Kidney capillary endothelial cell (primary cell): ENCODE results near the gene CYP4V2.

Experiments
- DNase-seq: peaks from one replicate; pipeline ENCODE4 v3.0.0-alpha.2; 2018; ENCODE audit warnings: low spot score

The CYP4V2 gene

DNA sequence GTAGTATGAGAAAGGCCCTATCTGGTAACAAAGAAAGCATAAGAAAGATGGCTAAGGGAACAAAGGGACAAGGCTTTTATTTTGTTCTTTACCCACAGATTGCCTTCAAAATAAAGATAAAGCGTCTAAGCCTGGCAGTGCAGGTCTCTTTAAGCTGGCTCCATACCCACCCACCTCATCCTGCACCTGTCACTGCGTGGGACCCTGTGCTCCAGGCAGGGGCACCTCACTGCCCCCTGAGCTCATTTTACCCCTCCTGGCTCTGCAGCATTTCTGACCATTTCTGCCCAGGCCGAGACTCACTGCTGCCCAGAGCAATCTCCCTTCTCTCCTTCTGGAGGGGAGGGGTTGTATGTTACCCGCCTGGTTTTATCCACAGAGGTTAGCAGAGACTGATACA, 1.7 kb upstream of the CYP4V2 start:
- DNase-seq: no peak

DNA sequence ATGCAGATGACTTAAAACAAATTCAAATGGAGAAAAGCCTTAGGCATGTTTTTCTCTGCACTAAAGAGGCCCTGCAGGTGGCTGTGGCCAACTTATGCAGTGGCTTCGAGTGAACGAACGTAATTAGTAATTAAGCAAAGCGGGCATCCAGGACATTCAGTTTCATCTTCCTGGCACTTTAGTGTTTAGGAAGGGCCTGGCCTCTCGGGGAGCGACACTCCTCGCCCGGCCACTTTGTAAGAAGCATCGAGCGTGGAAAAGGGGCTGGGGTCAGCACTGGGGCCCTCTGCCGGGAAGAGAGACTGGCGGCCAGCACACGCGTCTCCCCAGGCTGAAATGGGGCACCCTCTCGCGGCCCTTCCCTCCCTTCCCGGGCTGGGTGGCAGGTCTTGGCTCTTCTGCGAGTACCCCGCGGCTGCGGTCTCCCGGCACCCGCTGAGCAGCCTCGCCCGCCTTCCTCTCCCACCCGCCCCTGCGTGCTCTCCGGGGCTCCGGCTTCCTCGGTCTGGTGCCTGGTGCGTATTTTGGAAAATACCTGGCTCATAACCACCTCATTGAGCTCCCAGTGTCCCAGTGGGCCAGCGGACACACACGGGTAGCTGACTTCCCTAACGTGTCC, 677 bp upstream of the CYP4V2 start:
- DNase-seq: no peak

DNA sequence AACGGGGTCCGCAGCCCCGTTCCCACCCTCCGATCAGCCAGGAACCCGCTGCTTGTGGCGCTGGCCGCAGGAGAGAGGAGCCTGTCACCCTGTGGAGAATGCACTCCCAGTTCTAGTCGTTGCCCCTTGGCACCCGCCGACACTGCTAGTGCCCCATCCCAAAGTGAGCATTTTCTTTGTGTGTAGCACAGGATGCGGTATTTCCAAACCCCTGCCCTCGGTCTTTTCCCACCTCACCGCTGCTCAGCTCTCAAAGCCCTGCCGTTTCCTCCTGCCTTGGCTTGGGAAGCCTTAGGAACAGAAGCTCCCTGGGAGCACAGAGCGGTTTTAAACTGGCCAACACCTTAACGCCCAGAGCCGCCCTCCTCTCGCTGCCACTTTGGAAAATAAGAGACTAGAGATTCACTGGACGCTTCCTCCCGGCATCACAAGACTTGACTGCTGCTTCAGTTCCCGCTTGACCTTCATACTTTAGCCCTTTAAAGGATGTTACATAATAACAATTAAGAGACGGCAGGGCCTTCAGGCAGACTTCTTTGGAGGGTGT, 772 bp downstream of the CYP4V2 start:
- peak; percentile 35 for DNase-seq

DNA sequence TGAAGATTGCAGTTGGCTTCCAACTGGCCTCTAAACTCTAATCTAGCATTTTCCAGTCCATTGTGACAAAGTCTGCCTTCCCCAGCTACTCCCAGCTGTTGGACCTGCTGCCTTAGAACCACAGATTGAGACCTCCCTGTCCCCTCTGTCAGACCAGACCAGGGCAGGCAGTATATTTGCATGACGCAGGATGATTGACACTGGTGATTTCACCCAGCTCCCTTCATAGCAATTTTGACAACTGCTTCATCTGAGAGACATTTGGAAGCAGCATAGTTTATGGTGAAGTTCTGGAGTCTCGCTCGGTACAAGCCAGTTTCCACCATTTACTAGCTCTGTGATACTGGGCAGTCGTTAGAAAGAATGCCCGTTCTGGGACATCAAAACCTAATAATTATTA, 2.5 kb downstream of the CYP4V2 start:
- no peak for DNase-seq

DNA sequence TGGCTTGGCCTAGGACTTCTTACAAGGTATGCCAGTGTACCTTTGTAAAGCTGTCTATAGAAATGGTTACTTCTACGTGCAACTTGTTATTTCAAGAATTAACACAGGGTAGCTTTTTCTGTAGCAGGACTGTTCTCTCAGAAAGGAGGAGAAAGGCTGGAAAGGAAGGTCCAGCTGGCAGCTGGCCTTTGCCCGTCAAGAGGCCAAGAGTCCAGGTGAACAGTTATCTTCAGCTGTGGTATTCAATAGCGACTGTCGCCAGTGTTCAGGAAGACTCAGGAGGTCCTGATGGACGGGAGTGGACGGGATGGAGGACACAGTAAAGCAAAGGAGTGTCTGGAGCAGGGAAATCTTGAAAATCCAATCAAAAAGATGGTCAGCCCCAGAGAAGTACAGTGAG, 4.7 kb downstream of the CYP4V2 start:
- no peak for DNase-seq

DNA sequence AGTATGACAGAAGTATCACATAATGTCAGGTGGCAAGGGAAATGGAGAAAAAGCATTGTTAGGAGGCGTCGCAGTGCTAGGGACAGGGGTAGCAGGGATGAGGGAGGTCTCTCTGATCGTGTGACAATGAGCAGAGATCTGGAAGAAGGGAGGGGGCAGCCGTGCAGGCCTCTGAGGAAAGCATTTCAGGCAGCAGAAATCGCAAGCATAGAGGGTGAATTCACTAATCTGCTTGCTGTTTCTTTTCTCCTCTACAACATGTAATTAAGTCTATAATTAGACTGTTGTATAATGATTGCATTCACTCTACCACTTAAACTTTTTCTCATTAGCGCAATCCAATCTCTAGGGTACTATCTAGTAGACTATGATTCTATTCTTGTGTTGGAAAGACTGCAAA, 9.1 kb downstream of the CYP4V2 start:
- DNase-seq: no peak

DNA sequence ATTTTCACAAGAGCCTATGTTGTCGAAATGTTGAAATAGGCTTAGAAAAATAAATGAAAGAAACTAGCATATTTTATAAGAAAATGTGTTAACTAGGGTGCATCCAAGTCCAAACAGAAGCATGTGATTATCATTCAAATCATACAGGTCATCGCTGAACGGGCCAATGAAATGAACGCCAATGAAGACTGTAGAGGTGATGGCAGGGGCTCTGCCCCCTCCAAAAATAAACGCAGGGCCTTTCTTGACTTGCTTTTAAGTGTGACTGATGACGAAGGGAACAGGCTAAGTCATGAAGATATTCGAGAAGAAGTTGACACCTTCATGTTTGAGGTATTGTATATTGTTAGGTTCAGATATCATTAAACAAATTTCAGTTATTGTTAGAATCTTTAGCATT, 9.6 kb downstream of the CYP4V2 start:
- DNase-seq: no peak

DNA sequence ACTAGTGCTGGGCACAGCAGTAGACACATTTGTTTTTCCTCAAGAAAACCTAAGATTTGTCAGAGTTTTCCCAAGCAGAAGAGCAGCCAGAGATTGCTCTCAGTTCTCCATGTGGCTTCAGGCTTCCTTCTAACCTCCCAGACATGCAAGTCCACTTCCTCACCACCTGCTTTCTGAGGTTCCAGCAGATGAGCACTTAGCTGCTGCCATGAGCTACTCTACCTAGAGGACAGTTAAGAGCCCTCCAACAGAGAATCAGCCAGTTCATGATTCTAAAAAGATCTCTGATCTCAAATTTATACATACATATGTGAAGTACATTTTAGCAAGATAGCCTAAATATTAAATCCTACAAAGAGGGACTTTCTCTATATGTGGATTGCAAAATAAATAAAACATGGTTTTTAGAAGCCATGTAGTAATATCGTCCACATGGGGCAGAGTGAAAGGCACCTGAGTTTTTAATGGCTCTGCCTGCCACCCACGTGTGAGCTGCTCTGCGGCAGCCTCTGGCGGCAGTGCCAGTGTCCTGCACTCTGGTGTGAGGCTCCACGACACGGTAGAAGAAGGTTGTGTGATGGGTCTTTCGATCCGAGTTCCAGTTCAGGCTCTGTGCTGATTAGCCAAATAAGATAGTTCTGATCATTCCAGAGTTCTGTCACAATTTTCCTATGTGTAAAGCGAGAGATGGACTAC, 10.3 kb downstream of the CYP4V2 start:
- peak; percentile 21 for DNase-seq

DNA sequence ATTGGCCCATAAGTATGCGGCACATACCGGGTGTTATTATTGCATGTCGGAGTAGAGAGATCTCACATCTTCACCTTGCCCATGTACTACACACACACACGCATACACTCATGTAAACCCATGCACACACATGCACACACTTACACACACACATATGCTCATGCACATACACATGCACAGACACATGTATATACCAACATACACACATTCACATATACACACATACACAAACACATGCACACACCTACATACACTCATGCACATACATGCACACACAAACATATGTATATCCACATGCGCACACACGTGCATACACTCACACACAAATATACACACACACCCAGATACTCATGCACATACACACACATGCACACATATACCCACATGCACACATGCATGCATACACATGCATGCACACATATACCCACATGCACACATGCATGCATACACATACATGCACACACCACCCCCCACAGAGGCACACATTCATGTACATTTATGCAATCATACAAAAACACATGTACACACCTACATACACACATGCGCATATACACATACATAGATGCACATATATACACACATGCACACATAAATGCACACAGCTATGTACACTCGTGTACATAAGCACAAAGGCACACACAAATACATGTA, 11.2 kb downstream of the CYP4V2 start:
- DNase-seq: no peak

DNA sequence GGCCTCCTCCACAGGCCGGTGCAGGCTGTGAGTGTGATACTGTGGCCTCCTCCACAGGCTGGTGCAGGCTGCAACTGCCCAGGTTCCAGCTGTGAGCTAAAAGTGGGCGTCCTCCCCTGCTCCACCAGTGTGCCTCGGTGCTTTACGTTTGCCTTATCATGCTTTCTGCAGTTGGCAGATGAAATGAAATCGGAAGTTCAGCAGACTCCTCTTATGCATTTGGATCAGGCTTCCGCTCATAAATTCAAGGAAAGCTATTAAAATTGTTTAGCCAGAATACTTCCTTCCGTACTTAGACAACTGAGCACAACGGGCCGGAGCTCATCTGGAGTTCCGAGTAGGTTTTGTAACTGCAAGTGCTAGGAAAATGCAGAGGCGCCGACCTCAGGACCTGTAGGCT, 12.0 kb downstream of the CYP4V2 start:
- peak; percentile 46 for DNase-seq

DNA sequence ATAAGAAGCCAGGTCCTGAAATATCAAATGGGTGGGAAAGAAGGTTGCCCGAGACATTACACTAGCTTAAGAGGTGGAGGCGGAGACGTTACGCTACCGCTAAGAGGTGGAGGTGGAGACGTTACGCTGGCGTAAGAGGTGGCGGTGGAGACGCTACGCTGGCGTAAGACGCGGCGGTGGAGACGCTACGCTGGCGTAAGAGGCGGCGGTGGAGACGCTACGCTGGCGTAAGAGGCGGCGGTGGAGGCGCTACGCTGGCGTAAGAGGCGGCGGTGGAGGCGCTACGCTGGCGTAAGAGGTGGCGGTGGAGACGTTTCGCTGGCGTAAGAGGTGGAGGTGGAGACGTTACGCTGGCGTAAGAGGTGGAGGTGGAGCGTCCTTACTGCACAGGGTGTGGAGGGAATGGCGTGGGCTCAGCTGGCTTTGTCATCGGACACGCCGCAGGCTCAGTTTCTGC, 12.8 kb downstream of the CYP4V2 start:
- no peak for DNase-seq

DNA sequence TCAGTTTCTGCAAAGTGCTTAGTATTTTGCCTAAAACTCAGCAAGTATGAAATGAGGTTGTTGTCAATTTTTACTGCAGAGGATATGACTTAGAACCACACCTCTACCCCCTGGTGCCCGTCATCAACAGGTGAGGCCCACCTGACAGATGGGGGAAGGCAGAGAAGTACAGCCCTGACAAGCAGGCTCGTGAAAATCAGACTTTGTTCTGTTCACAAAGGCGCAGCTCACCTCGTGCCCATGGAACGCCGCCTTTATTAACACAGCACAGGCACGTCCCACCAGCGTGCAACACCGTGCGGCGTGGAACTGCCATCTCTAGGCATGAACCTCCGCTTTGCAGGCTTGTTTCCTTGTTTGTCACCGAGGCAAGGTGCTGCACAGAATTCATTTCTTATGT, 13.3 kb downstream of the CYP4V2 start:
- DNase-seq: no peak

DNA sequence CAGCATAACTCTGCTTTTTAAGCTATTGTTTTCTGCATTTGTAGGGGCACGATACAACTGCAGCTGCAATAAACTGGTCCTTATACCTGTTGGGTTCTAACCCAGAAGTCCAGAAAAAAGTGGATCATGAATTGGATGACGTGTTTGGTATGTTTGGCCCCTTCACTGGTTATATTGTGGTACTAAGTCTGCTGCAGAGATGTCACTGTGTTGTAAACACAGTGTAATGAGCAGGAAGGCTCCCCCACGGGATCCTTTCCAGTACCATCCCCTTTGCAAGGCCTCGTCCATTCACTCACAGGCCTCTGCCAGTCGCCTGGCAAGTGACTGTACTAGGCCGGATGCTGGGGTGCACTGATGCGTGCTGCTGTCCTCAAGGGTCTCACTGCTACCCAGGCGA, 13.8 kb downstream of the CYP4V2 start:
- DNase-seq: no peak

DNA sequence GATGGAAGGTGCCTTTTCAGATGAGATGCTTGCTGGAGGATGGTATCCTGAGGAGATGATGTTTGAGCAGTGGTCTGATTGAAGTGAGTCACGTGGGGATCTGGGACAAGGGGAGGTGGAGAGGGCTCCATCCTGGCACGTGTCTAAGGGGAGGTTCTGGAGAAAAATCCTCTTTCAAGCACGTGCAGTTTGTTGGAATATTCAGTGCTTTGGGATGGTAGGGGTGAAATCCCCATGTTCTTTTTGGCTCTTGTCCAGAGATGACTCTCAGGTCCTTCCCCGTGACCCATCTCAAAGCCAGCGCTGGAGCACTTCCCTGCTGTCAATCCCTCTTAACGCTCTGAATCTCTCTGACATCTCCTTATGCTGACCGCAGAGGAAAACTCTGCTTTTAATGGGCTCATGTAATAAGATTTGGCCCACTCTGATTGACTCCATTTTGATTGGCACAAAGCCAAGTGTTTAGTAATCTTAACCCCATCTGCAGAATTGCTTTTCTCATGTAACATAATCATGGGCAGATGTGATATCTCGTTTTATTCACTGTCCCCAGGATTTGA, 25.2 kb downstream of the CYP4V2 start:
- no peak for DNase-seq

DNA sequence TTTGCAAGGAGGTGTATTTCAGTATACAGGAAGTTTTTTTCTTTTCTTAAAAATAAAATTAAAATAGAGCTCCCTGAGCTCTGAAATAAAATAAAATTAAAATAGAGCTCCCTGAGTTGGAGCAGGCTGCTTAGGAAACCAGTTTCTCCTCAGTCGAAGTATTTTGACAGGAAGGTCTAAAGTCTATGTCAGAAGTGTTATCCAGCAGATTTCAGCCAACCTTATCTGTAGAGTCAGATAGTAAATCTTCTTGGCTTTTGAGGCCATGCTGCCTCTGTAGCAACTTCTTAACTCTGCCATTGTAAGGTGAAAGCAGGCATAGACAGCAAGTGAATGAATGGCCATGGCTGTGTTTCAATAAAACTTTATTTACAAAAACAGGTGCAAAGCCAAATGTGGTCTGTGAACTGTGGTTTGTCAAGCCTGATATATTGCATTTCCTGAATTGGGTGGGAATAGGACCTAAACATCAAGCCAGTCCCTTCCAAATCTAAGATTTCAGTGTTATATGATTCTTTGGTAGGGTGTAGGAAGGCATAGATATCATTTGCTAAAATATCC, 26.4 kb downstream of the CYP4V2 start:
- DNase-seq: no peak

DNA sequence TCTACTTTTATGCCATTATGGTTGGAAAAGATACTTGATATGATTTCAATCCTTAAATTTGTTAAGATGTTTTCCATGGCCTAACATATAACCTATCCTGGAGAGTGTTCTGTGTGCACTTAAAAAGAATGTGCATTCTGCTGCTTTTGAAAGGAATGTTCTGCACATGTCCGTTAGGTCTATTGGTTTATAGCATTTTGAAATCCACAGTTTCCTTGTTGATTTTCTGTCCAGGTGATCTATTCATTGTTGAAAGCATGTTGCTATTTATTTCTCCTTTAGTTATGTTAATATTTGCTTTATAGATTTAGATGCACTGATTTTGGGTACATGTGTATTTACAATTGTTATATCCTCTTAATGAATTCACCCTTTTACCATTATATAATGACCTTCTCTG, 30.3 kb downstream of the CYP4V2 start:
- no peak for DNase-seq

DNA sequence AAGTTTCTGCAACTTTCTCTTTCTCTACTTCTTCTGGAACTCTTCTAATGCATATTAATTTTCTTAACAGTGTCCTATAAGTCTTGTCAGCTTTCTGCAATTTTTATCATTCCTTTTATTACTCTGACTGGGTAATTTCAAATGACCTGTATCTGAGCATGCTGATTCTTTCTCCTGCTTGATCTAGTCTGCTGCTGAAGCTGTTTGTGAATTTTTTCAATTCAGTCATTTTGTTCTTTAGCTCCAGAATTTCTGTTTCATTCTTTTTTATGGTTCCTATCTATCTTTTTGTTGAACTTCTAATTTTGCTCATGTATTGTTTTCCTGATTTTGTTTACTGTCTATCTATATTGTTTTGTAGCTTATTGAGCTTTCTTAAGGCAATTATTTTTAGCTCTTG, 34.5 kb downstream of the CYP4V2 start:
- DNase-seq: no peak

DNA sequence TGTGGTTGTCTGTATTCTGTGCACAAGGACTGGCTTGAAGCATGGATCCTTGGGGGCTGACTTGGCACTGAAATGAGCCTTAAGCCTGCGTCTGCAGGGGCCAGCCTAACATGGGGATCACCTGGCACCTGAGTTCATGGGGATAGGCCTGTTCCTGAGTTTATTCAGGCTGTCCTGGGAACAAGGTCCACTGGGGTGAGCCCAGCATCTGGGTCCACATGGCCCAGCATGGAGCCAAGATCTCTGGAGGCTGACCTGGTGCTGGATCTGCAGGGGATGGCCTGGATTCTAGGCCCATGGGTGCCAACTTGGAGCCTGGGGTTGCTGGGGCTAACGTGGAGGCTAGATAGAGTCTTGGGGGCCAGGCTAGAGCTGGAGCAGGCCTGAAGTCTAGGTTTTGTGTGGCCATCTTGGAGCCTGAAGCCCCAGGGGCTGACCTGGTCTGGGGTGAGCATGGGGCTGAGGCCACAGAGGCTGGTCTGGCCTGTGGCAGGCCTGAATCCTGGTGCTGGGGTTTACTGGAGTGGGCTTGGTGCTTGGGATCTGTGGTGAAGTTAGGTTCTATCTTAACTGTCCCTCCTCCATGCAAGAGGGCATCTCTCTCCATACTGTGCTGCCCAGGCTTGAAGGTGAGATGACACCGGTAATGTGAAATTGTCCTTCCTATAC, 35.3 kb downstream of the CYP4V2 start:
- DNase-seq: no peak

DNA sequence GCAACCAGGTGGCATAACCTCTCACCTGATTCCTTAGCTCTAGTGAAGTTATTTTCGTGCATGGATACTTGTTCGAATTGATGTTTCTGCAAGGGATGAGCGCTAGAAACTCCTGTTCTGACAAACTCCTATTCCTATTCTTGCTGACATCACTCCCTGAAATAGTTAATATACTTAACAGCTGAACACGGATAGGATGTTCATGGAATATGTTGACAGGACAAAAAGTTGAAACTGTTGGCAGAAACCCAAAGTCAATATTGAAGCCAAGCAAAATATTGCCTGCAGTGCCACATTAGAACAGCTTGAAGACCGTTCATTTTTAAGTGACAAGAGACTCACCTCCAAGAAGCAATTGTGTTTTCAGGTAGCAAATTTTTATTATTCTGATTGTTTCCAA, 35.9 kb downstream of the CYP4V2 start, which contains the start of gene KLKB1:
KLKB1 (plus strand) TSS at position 287 of the 400 bp plus-strand sequence. CDS start 689 bp downstream, outside the sequence.
- no peak for DNase-seq

DNA sequence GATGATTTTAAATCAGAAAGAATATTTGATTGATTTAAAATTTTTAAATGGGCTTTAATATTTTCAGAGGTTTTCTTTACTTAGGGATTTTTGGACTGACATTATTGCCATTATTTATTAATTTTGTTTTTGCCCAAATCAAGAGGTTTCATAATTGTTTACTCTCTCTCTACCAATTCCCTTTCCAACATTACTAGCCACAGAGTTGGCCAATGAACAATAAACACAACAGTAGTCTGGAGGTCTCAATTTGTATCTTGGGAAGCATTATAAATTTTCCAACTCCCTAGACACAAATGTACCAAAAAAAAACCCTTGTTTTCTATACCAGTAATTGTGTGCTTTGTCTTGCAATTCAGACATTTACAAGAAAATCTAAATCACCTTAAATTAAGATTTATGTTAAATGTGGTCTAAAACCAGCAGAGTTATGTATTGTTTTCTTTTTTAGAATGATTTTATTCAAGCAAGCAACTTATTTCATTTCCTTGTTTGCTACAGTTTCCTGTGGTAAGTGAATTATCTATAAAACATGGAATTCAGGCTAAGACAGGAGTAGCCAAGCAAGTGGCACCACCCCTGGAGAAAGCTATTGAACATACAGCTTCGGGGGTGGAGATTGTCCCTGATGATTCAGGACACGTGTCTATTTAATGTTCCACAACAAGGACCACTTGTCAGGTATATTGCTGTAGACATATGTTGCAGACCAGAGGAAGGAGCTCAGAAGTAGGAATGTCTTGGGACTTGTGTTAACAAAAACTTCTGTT, 36.6 kb downstream of the CYP4V2 start:
- DNase-seq: no peak

DNA sequence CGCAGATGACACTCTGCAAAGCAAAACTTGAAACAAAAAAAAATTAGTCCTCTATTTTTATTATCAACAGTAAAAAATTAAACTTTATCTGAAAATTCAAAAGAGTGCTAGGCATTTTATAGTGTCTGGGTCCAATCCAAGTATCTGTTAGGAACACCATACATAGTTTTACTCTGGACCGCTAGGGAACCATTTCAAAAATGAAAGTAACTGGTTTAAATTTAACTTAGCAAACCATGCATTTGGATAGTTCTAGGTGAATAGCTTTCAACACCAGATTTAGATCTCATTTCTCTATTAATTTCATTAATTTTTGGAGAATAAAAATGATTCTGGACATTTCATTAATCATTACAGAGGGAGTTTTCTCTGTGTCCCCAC, 37.1 kb downstream of the CYP4V2 start:
- DNase-seq: no peak
